K562 (cell line): ENCODE measurements around the gene LILRA6. TPM values are rescaled to one million over a fixed set of nuclear protein-coding genes. Genes with fewer than 3 reads are reported as not detected.

ENCODE experiments used
- ARHGAP35 ChIP-seq: fragments of 450-650 bp; IDR thresholded peaks from 2 replicates; pipeline ENCODE4 v1.6.1; 2018; ENCODE audit not compliant: partially characterized antibody
- ARID1B ChIP-seq: fragments of 450-650 bp; IDR thresholded peaks from 2 replicates; pipeline ENCODE4 v1.6.1; 2016; ENCODE audit warnings: antibody characterized with exemption, mild to moderate bottlenecking, inconsistent platforms
- CCNT2 ChIP-seq: IDR thresholded peaks from 2 replicates; pipeline ENCODE4 v1.6.1; 2011; ENCODE audit warnings: borderline replicate concordance, low read depth, mild to moderate bottlenecking, moderate library complexity, mixed read lengths, low read length; ENCODE audit not compliant: insufficient read length; ENCODE audit errors: extremely low read depth
- DACH1 ChIP-seq: fragments of 450-650 bp; IDR thresholded peaks from 2 replicates; pipeline ENCODE4 v1.6.1; 2018; ENCODE audit not compliant: partially characterized antibody
- E2F6 ChIP-seq, 2 experiments: IDR thresholded peaks; 2 replicates each; pipeline ENCODE4 v1.6.1; 2011; ENCODE audit warnings: borderline replicate concordance in 1 of 2, control low read depth in 1 of 2, low read depth in 1 of 2, low read length in 1 of 2, mild to moderate bottlenecking in 1 of 2, mixed read lengths in 1 of 2, moderate library complexity in 1 of 2; ENCODE audit not compliant: insufficient read depth in 1 of 2, insufficient read length in 1 of 2, poor library complexity in 1 of 2, severe bottlenecking in 1 of 2; ENCODE audit errors: extremely low read depth in 1 of 2
- EP400 ChIP-seq: fragments of 450-650 bp; IDR thresholded peaks from 2 replicates; pipeline ENCODE4 v1.6.1; 2017; ENCODE audit warnings: antibody characterized with exemption, mild to moderate bottlenecking, moderate library complexity
- IRF9 ChIP-seq: fragments of 450-650 bp; IDR thresholded peaks from 2 replicates; pipeline ENCODE4 v1.6.1; 2016; ENCODE audit warnings: missing biosample characterization, missing genetic modification characterization
- KLF13 ChIP-seq: fragments of 450-650 bp; IDR thresholded peaks from 2 replicates; pipeline ENCODE4 v1.6.1; 2016; ENCODE audit warnings: missing genetic modification characterization, low read depth, mild to moderate bottlenecking, missing compliant biosample characterization, moderate library complexity, borderline replicate concordance
- L3MBTL2 ChIP-seq: fragments of 450-650 bp; IDR thresholded peaks from 2 replicates; pipeline ENCODE4 v1.6.1; 2016; ENCODE audit warnings: mild to moderate bottlenecking, moderate library complexity
- NELFE ChIP-seq: IDR thresholded peaks from 2 replicates; pipeline ENCODE4 v1.6.1; 2011; ENCODE audit warnings: mild to moderate bottlenecking; ENCODE audit not compliant: insufficient read depth, insufficient read length
- NFIX ChIP-seq: fragments of 250-450 bp; sonication (Bioruptor Pico); IDR thresholded peaks from 2 replicates; pipeline ENCODE4 v1.4.0; 2020; ENCODE audit warnings: low read depth, mild to moderate bottlenecking, moderate library complexity
- PRPF4 ChIP-seq: fragments of 200-400 bp; formaldehyde crosslinking; IDR thresholded peaks from one replicate; pipeline ENCODE4 v1.6.1; 2017; ENCODE audit warnings: low read length, low read depth, mild to moderate bottlenecking; ENCODE audit not compliant: insufficient read depth, poor library complexity, severe bottlenecking
- TEAD4 ChIP-seq, 2 experiments: sonication (generic) in 1 of 2; formaldehyde crosslinking in 1 of 2; IDR thresholded peaks; 2 replicates each; pipeline versions ENCODE4 v1.6.1 to v1.8.0; 2012 to 2022; ENCODE audit warnings: borderline replicate concordance in 1 of 2, inconsistent platforms in 1 of 2, low read length in 1 of 2, mild to moderate bottlenecking in 1 of 2, missing genetic modification reagents in 1 of 2
- ZBTB2 ChIP-seq: fragments of 450-650 bp; IDR thresholded peaks from 2 replicates; pipeline ENCODE4 v1.6.1; 2016; ENCODE audit warnings: antibody characterized with exemption
- ZNF41 ChIP-seq: fragments of 250-450 bp; sonication (Bioruptor Pico); conservative IDR thresholded peaks from 2 replicates; pipeline ENCODE4 v1.4.0; 2020; ENCODE audit warnings: mild to moderate bottlenecking
- ZNF449 ChIP-seq: fragments of 250-450 bp; sonication (Bioruptor Pico); IDR thresholded peaks from 2 replicates; pipeline ENCODE4 v1.8.0; 2022; ENCODE audit warnings: moderate library complexity, mild to moderate bottlenecking, inconsistent platforms
- ZNF561 ChIP-seq: fragments of 450-650 bp; formaldehyde crosslinking; conservative IDR thresholded peaks from 2 replicates; pipeline ENCODE4 v1.4.0; 2020; ENCODE audit warnings: mild to moderate bottlenecking, moderate library complexity
- polyA plus RNA-seq, 8 experiments: library from polyadenylated mRNA; depleted of rRNA in 4 of 8; stranded (reverse) in 5 of 8; unstranded in 3 of 8; fragments of >200 nt; fragmentation: Nextera tagmentation in 2 of 8; fragmentation: Illumina TruSeq in 1 of 8; extraction: Ambion mirVana in 2 of 8; extraction: Trizol in 1 of 8; gene quantifications; 2 replicates each; pipeline versions ENCODE4 v1.2.1 to v1.2.3, GENCODE V29; 2011 to 2014; ENCODE audit warnings: inconsistent platforms in 1 of 8, missing spikeins in 1 of 8
- total RNA-seq, 7 experiments: library from RNA; depleted of rRNA in 6 of 7; stranded (reverse); fragments of >200 nt in 6 of 7; fragmentation: Illumina TruSeq in 2 of 7; extraction: Trizol in 2 of 7; gene quantifications; 2 replicates each; pipeline versions ENCODE4 v1.2.1 to v1.2.3, GENCODE V29; 2011 to 2021; ENCODE audit warnings: low replicate concordance in 1 of 7
- TF ChIP-seq, protein P1 (sequence below): fragments of 450-650 bp; IDR thresholded peaks from 2 replicates; pipeline ENCODE4 v1.6.1; 2016; ENCODE audit warnings: borderline replicate concordance
- TF ChIP-seq, protein P2 (sequence below): fragments of 250-450 bp; sonication (Bioruptor Pico); IDR thresholded peaks from 2 replicates; pipeline ENCODE4 v1.9.0; 2021; ENCODE audit warnings: mild to moderate bottlenecking

Gene LILRA6
- total and polyA plus RNA-seq, 9 of the 15 experiments (the other 6 are each of a cell fraction or from before 2014, with no cell fraction given): 0.03 TPM; not detected in 8

DNA sequence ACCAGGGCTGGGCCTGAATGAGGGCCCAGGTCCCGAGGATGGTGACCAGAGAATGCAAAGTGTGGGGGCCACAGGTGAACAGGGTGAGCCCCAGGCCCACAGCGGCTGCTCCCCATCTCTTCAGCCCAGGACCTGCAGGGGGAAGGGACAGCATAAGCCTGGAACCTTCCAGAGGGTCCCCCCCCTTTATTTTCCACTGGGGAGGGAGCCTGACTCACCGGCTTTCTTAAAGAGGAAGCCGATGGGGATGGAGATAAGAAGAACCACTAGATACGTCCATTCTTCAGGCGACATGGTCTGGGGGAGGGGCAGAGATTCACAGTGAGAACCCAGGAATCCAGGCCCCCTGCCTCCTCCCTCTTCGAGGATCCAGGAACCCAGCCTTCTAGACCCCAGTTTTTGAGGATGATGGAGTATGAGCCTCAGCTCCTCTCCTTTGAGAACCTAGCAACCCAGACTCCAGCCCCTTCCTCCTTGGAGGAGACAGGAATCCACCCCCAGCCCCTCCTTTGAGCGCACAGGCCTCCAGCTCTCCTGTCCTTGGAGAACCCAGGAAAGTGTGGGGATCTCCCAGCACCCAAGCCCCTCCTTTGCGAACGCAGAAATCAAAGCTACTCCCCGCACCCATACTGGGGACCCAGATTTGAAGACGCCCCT is 54.2 kb downstream of the LILRA6 start (continued):
- TF ChIP-seq, protein P1, sequence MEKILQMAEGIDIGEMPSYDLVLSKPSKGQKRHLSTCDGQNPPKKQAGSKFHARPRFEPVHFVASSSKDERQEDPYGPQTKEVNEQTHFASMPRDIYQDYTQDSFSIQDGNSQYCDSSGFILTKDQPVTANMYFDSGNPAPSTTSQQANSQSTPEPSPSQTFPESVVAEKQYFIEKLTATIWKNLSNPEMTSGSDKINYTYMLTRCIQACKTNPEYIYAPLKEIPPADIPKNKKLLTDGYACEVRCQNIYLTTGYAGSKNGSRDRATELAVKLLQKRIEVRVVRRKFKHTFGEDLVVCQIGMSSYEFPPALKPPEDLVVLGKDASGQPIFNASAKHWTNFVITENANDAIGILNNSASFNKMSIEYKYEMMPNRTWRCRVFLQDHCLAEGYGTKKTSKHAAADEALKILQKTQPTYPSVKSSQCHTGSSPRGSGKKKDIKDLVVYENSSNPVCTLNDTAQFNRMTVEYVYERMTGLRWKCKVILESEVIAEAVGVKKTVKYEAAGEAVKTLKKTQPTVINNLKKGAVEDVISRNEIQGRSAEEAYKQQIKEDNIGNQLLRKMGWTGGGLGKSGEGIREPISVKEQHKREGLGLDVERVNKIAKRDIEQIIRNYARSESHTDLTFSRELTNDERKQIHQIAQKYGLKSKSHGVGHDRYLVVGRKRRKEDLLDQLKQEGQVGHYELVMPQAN: 0 out of 2 replicates have a peak, but pooled peaks have one; percentile 7
- TF ChIP-seq L3MBTL2 (peak; percentile 52; the same call in 1 of the 2 replicates), TEAD4 (IDR thresholded peaks at IDR 0.05; ENCODE audit: low read length) (peak; percentile 59; the same call in 1 of the 2 replicates), TEAD4 (CRISPR knock-in tag; IDR thresholded peaks at IDR 0.05; ENCODE audit: borderline replicate concordance) (no peak), ZNF41 (0 out of 2 replicates have a peak, but pooled peaks have one; percentile 26), IRF9 (no peak), ZBTB2 (peak; percentile 67; the same call in 1 of the 2 replicates), ARHGAP35 (no peak), CCNT2 (peak; percentile 51), ARID1B (peak; percentile 85), KLF13 (tag) (no peak), ZNF561 (CRISPR knock-in tag) (no peak), NFIX (no peak), DACH1 (no peak), EP400 (no peak; the same call in 1 of the 2 replicates), E2F6 (IDR thresholded peaks at IDR 0.05; ENCODE audit: borderline replicate concordance in 1 of 2, extremely low read depth in 1 of 2, insufficient read depth in 1 of 2, insufficient read length in 1 of 2, low read depth in 1 of 2, low read length in 1 of 2, poor library complexity in 1 of 2, severe bottlenecking in 1 of 2) (no peak), ZNF449 (no peak), PRPF4 (no peak), NELFE (no peak)
- TF ChIP-seq, protein P2, sequence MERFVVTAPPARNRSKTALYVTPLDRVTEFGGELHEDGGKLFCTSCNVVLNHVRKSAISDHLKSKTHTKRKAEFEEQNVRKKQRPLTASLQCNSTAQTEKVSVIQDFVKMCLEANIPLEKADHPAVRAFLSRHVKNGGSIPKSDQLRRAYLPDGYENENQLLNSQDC (CRISPR knock-in tag): no peak
